GM12878 (cell line): ENCODE results near the gene CACNA2D3. TPM values are rescaled to one million over a fixed set of nuclear protein-coding genes. Genes with fewer than 3 reads are reported as not detected.

ENCODE experiments used
- ATAC-seq: fragments of 200-7000 bp; cut with Tn5 transposase; 3 replicates; pipeline ENCODE4 v1.9.1; 2020; ENCODE audit warnings: mild to moderate bottlenecking, moderate library complexity
- BruUV-seq: library from RNA; stranded (reverse); fragments of 400-500 nt; replicated peaks from 2 replicates; lab custom pipeline; 2021; lab: Mats Ljungman, UMichigan
- CTCF ChIA-PET: fragments of 300-600 bp; sonication (Branson Sonifier 250); formaldehyde crosslinking; extraction: SDS; loops from one replicate; lab custom pipeline; 2021; ENCODE audit warnings: inconsistent platforms; lab: Yijun Ruan, JAX
- POLR2A ChIA-PET: fragments of 350-600 bp; formaldehyde crosslinking; extraction: SDS; loops from one replicate; lab custom pipeline; 2021; ENCODE audit warnings: inconsistent platforms; lab: Charles Lee
- RAD21 ChIA-PET: fragments of 300-600 bp; sonication (Branson Sonifier 250); formaldehyde crosslinking; loops from one replicate; lab custom pipeline; 2023; ENCODE audit warnings: antibody characterized with exemption; ENCODE audit not compliant: unreplicated experiment; lab: Charles Lee
- SMC1A ChIA-PET: fragments of 300-600 bp; sonication (Branson Sonifier 250); formaldehyde crosslinking; loops from one replicate; lab custom pipeline; 2023; ENCODE audit not compliant: unreplicated experiment, uncharacterized antibody; lab: Charles Lee
- DNase-seq: peaks from one replicate; pipeline ENCODE4 v3.0.0-alpha.2; 2011; ENCODE audit warnings: low read depth, low spot score
- FAIRE-seq: peaks from 3 replicates; lab custom pipeline; 2011; peaks lifted over from hg19 to GRCh38; lab: Jason Lieb, UNC
- H2AFZ ChIP-seq: 2 replicates; pipeline ENCODE4 v1.6.0; 2011; ENCODE audit warnings: low read depth, low read length, control low read depth; ENCODE audit not compliant: control insufficient read depth
- H3K27ac ChIP-seq: 2 replicates; pipeline ENCODE4 v1.5.1; 2011; ENCODE audit warnings: control low read depth; ENCODE audit not compliant: control insufficient read depth, insufficient read depth
- H3K27me3 ChIP-seq, 2 experiments: replicated peaks in 1 of 2; 2 replicates each; pipeline versions ENCODE4 v1.6.0 to v1.6.1; 2011; ENCODE audit warnings: low read length in 1 of 2; ENCODE audit not compliant: control insufficient read depth in 2 of 2, insufficient read depth in 2 of 2
- H3K36me3 ChIP-seq, 2 experiments: 2 replicates each; pipeline ENCODE4 v1.5.1; 2011; ENCODE audit warnings: low read length in 1 of 2; ENCODE audit not compliant: control insufficient read depth in 2 of 2, insufficient read depth in 2 of 2
- H3K4me1 ChIP-seq: 2 replicates; pipeline ENCODE4 v1.6.1; 2011; ENCODE audit warnings: mild to moderate bottlenecking, low read length, moderate library complexity, mixed read lengths; ENCODE audit not compliant: control insufficient read depth, insufficient read depth
- H3K4me2 ChIP-seq: 2 replicates; pipeline ENCODE4 v1.6.0; 2011; ENCODE audit warnings: control low read depth; ENCODE audit not compliant: control insufficient read depth, insufficient read depth
- H3K4me3 ChIP-seq: fragments of 200-600 bp; sonication (generic); 2 replicates; pipeline ENCODE4 v1.5.1; 2016
- H3K79me2 ChIP-seq: 2 replicates; pipeline ENCODE4 v1.6.0; 2011; ENCODE audit warnings: low read length; ENCODE audit not compliant: control insufficient read depth, insufficient read depth
- H3K9ac ChIP-seq: 2 replicates; pipeline ENCODE4 v1.8.0; 2011; ENCODE audit warnings: low read length, control low read depth, mixed read lengths; ENCODE audit not compliant: control insufficient read depth, insufficient read depth
- H3K9me3 ChIP-seq: replicated peaks from 3 replicates; pipeline ENCODE4 v1.5.1; 2011; ENCODE audit warnings: mild to moderate bottlenecking, low read length; ENCODE audit not compliant: control insufficient read depth, insufficient read depth
- H4K20me1 ChIP-seq: 2 replicates; pipeline ENCODE4 v1.6.0; 2011; ENCODE audit not compliant: control insufficient read depth, insufficient read depth
- CREM ChIP-seq: IDR thresholded peaks from 2 replicates; pipeline ENCODE4 v1.6.1; 2014; ENCODE audit warnings: antibody characterized with exemption, low read depth
- EED ChIP-seq: sonication (generic); IDR thresholded peaks from 2 replicates; pipeline ENCODE4 v1.6.1; 2016; ENCODE audit warnings: antibody characterized with exemption, low read depth
- ESRRA ChIP-seq: IDR thresholded peaks from 2 replicates; pipeline ENCODE4 v1.6.1; 2012; ENCODE audit warnings: mild to moderate bottlenecking, low read length, improper control_type of control experiment
- ETV6 ChIP-seq, 2 experiments: fragments of 450-650 bp in 1 of 2; IDR thresholded peaks in 1 of 2; conservative IDR thresholded peaks in 1 of 2; 2 replicates each; pipeline ENCODE4 v1.6.1; 2014; ENCODE audit warnings: antibody characterized with exemption in 1 of 2, borderline replicate concordance in 1 of 2, low read depth in 1 of 2, mild to moderate bottlenecking in 1 of 2, moderate library complexity in 1 of 2
- FOXK2 ChIP-seq: fragments of 450-650 bp; IDR thresholded peaks from 2 replicates; pipeline ENCODE4 v1.6.1; 2017; ENCODE audit warnings: mild to moderate bottlenecking, moderate library complexity
- HDGF ChIP-seq: fragments of 450-650 bp; IDR thresholded peaks from 2 replicates; pipeline ENCODE4 v1.6.1; 2016; ENCODE audit warnings: antibody characterized with exemption
- IKZF1 ChIP-seq: fragments of 450-650 bp; conservative IDR thresholded peaks from 2 replicates; pipeline ENCODE4 v1.6.1; 2017; ENCODE audit warnings: antibody characterized with exemption, mild to moderate bottlenecking
- KLF5 ChIP-seq: fragments of 450-650 bp; IDR thresholded peaks from 2 replicates; pipeline ENCODE4 v1.6.1; 2014; ENCODE audit warnings: mild to moderate bottlenecking; ENCODE audit not compliant: partially characterized antibody
- NFYB ChIP-seq: IDR thresholded peaks from 2 replicates; pipeline ENCODE4 v1.6.1; 2011; ENCODE audit warnings: low read depth, mild to moderate bottlenecking, low read length, improper control_type of control experiment, moderate library complexity; ENCODE audit not compliant: insufficient read depth
- SKIL ChIP-seq: fragments of 450-650 bp; IDR thresholded peaks from 2 replicates; pipeline ENCODE4 v1.6.1; 2017; ENCODE audit warnings: mild to moderate bottlenecking, low read depth, inconsistent platforms; ENCODE audit not compliant: poor library complexity, severe bottlenecking
- SMAD1 ChIP-seq: fragments of 450-650 bp; IDR thresholded peaks from 2 replicates; pipeline ENCODE4 v1.6.1; 2018; ENCODE audit warnings: mild to moderate bottlenecking, low read depth; ENCODE audit not compliant: partially characterized antibody
- TCF3 ChIP-seq: IDR thresholded peaks from 2 replicates; pipeline ENCODE4 v1.6.1; 2012; ENCODE audit warnings: low read depth, mild to moderate bottlenecking, low read length, borderline replicate concordance; ENCODE audit not compliant: insufficient read depth
- ZSCAN29 ChIP-seq: fragments of 450-650 bp; IDR thresholded peaks from 2 replicates; pipeline ENCODE4 v1.6.1; 2017; ENCODE audit warnings: mild to moderate bottlenecking, moderate library complexity
- WGBS: methylation state at CpG from one replicate; pipeline ENCODE4 v1.1.6; 2016; ENCODE audit warnings: low lambda C conversion rate; ENCODE audit not compliant: insufficient replicate concordance, insufficient coverage; ENCODE audit errors: missing lambda C conversion rate; 5-methylcytosine and 5-hydroxymethylcytosine counted together
- in situ Hi-C: fragments of 300-500 bp; cut with MboI; formaldehyde crosslinking; loops from 9 replicates; pipeline ENCODE4 v1.14.3; 2018; ENCODE audit warnings: mixed read lengths
- intact Hi-C: fragments of 100-400 bp; cut with micrococcal nuclease; formaldehyde crosslinking; loops from one replicate; pipeline ENCODE4 v1.14.2; 2022; ENCODE audit not compliant: unreplicated experiment
- polyA plus RNA-seq, 11 experiments: library from polyadenylated mRNA; depleted of rRNA in 4 of 11; unstranded in 6 of 11; stranded (reverse) in 5 of 11; fragments of >200 nt; fragmentation: Nextera tagmentation in 4 of 11; fragmentation: Illumina TruSeq in 1 of 11; extraction: Ambion mirVana in 4 of 11; extraction: Trizol in 1 of 11; gene quantifications; 1 replicate in 1 of 11; 2 replicates in 10 of 11; pipeline versions ENCODE4 v1.2.1 to v1.2.3, GENCODE V29; 2011 to 2016; ENCODE audit warnings: inconsistent platforms in 2 of 11, missing spikeins in 2 of 11, low read depth in 1 of 11
- total RNA-seq, 4 experiments: library from RNA; depleted of rRNA in 3 of 4; stranded (reverse); fragments of >200 nt in 3 of 4; fragmentation: Illumina TruSeq in 1 of 4; extraction: Trizol in 1 of 4; gene quantifications; 2 replicates each; pipeline versions ENCODE4 v1.2.1 to v1.2.3, GENCODE V29; 2013 to 2021

The CACNA2D3 gene
- total and polyA plus RNA-seq, 10 of the 15 experiments (the other 5 are each of a cell fraction or from before 2014, with no cell fraction given): not detected

GRCh38 chr3:54085936-54086335 lies 36.4 kb upstream of the CACNA2D3 start:
- H3K9ac ChIP-seq: no peak overlapping the region
- H3K4me3 ChIP-seq: no peak overlapping the region
- ChIA-PET POLR2A (no interaction called here), CTCF (no interaction called here), RAD21 (no interaction called here), SMC1A (no interaction called here)
- intact Hi-C loops (no loop called here), in situ Hi-C loops (no loop called here)
- ATAC-seq (no peak), DNase-seq (no peak), FAIRE-seq (no peak)
- H3K9me3 ChIP-seq: no peaks in the 10 kb centered on the region
- H3K36me3 ChIP-seq: no peaks in the 10 kb centered on the region
- H3K4me1 ChIP-seq: no peaks in the 10 kb centered on the region
- no peaks in the 10 kb centered on the region; the same call in 1 of the 2 replicates for H4K20me1 ChIP-seq
- H3K4me2 ChIP-seq: no peak overlapping the region
- WGBS: 32% methylated on average over 6 of the region's 6 CpGs
- no peak overlapping the region for H2AFZ ChIP-seq
- TF ChIP-seq TCF3 (no peak), CREM (no peak), IKZF1 (no peak), SKIL (no peak), ETV6 (conservative IDR thresholded peaks at IDR 0.05 in 1 of 2, IDR thresholded peaks at IDR 0.05 in 1 of 2; ENCODE audit: borderline replicate concordance in 1 of 2, low read depth in 1 of 2) (no peak), FOXK2 (no peak), HDGF (no peak), KLF5 (no peak), SMAD1 (no peak), ESRRA (no peak), ZSCAN29 (no peak), NFYB (no peak), EED (no peak)
- H3K27ac ChIP-seq: no peak overlapping the region
- no TSS peak for BruUV-seq
- H3K27me3 ChIP-seq: peaks cover 3 to 4% of the 10 kb centered on the region in 2 experiments; a peak in 3 of 4 replicates
- no peaks in the 10 kb centered on the region for H3K79me2 ChIP-seq
